ENCODE results near the gene PIEZO1.

DNA sequence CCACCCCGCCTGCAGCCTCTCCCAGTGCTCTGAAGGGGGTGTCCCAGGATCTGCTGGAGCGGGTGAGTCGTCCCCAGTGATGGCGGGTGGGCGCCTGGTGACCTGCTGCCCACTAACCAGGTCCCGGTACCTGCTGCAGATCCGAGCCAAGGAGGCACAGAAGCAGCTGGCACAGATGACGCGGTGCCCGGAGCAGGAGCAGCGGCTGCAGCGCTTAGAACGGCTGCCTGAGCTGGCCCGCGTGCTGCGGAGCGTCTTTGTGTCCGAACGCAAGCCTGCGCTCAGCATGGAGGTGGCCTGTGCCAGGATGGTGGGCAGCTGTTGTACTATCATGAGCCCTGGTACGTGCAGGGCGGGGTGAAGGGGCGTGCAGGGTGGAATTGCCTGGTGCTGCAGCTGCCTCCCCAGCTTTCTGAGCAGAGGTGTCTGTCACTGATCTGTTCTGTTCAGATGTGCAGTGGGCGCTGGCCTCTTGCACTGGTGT, 22.2 kb upstream of the PIEZO1 start:
- TF ChIP-seq EZH2 (IDR thresholded peaks at IDR 0.05), result no peak
- TF ChIP-seq POLR2AphosphoS5 (IDR thresholded peaks at IDR 0.05; ENCODE audit: borderline replicate concordance, low read depth, low read length), result no peak
- TF ChIP-seq FOXP2 (optimal IDR thresholded peaks at IDR 0.05; ENCODE audit: control extremely low read depth, extremely low read length, insufficient read depth), result no peak

Data from SK-N-MC (cell line).